SU-DHL-6 (cell line): ENCODE data around the gene MTNR1B.

ENCODE experiments used
- H2AFZ ChIP-seq: fragments of 200-600 bp; sonication (generic); 2 replicates; pipeline ENCODE4 v1.6.1; 2014; ENCODE audit warnings: low read depth, mild to moderate bottlenecking, moderate library complexity, mixed read lengths, antibody characterized with exemption, low read length; ENCODE audit not compliant: severe bottlenecking
- H3F3A ChIP-seq: fragments of 200-600 bp; shearing (Covaris generic); 2 replicates; pipeline ENCODE4 v1.6.0; 2016; ENCODE audit warnings: antibody characterized with exemption, mild to moderate bottlenecking; ENCODE audit not compliant: insufficient read depth
- H3K27ac ChIP-seq: fragments of 200-600 bp; sonication (generic); 2 replicates; pipeline ENCODE4 v1.5.1; 2016; ENCODE audit warnings: low read depth, mild to moderate bottlenecking, low read length, moderate library complexity, mixed read lengths
- H3K27me3 ChIP-seq: fragments of 200-600 bp; sonication (generic), shearing (Covaris generic); 2 replicates; pipeline ENCODE4 v1.6.0; 2014; ENCODE audit warnings: mild to moderate bottlenecking, low read length
- H3K36me3 ChIP-seq: fragments of 200-600 bp; sonication (generic); 2 replicates; pipeline ENCODE4 v1.6.1; 2014; ENCODE audit warnings: mild to moderate bottlenecking, low read length, mixed read lengths
- H3K4me2 ChIP-seq: fragments of 300-600, 200-600 bp; shearing (Covaris generic), sonication (generic); 2 replicates; pipeline ENCODE4 v1.6.0; 2014; ENCODE audit warnings: low read length, low read depth, mild to moderate bottlenecking; ENCODE audit not compliant: poor library complexity, severe bottlenecking
- H3K4me3 ChIP-seq: fragments of 200-600 bp; sonication (generic); 2 replicates; pipeline ENCODE4 v1.5.1; 2014; ENCODE audit warnings: antibody characterized with exemption, low read length, mild to moderate bottlenecking, mixed read lengths; ENCODE audit not compliant: insufficient read depth, poor library complexity, severe bottlenecking
- H3K79me2 ChIP-seq: fragments of 200-600 bp; sonication (generic); 2 replicates; pipeline ENCODE4 v1.6.1; 2014; ENCODE audit warnings: mild to moderate bottlenecking, low read length, moderate library complexity; ENCODE audit not compliant: insufficient read depth
- H3K9ac ChIP-seq: fragments of 200-600 bp; sonication (generic); 2 replicates; pipeline ENCODE4 v1.7.0; 2014; ENCODE audit warnings: mild to moderate bottlenecking, low read length
- H3K9me2 ChIP-seq: fragments of 200-600 bp; sonication (generic); replicated peaks from 2 replicates; pipeline ENCODE4 v1.6.1; 2014; ENCODE audit warnings: low read length; ENCODE audit not compliant: insufficient read depth
- H3K9me3 ChIP-seq: fragments of 200-600 bp; sonication (generic); 2 replicates; pipeline ENCODE4 v1.6.1; 2014; ENCODE audit warnings: low read length, mixed read lengths; ENCODE audit not compliant: insufficient read depth
- H4K20me1 ChIP-seq: fragments of 200-600 bp; sonication (generic); 2 replicates; pipeline ENCODE4 v1.6.1; 2014; ENCODE audit warnings: low read depth, mild to moderate bottlenecking, antibody characterized with exemption, low read length, moderate library complexity, mixed read lengths
- CTCF ChIP-seq: fragments of 200-600 bp; sonication (generic); IDR thresholded peaks from one replicate; pipeline ENCODE4 v1.5.1; 2017; ENCODE audit warnings: antibody characterized with exemption, mild to moderate bottlenecking, low read length, moderate library complexity; ENCODE audit not compliant: insufficient read depth, poor library complexity, severe bottlenecking
- EZH2phosphoT487 ChIP-seq: fragments of 200-600 bp; sonication (generic), shearing (Covaris generic); conservative IDR thresholded peaks from 2 replicates; pipeline ENCODE4 v1.6.1; 2018; ENCODE audit warnings: mild to moderate bottlenecking, antibody characterized with exemption, low read length, moderate library complexity, mixed read lengths

Gene MTNR1B

GRCh38 chr11:93016595-93016994, 47.1 kb downstream of the MTNR1B start:
- Histone ChIP-seq H3K27ac (no peak overlapping the region), H3K4me3 (no peak overlapping the region), H3F3A (no peaks in the 10 kb centered on the region), H3K9ac (no peak overlapping the region), H3K27me3 (no peaks in the 10 kb centered on the region), H3K9me2 (no peaks in the 10 kb centered on the region), H3K79me2 (no peaks in the 10 kb centered on the region), H4K20me1 (no peaks in the 10 kb centered on the region), H3K36me3 (no peaks in the 10 kb centered on the region), H3K4me2 (no peak overlapping the region), H2AFZ (no peak overlapping the region), H3K9me3 (no peaks in the 10 kb centered on the region)
- TF ChIP-seq CTCF (no peak), EZH2phosphoT487 (no peak)

GRCh38 chr11:93017821-93018690, 48.6 kb downstream of the MTNR1B start:
- Histone ChIP-seq H3K9me2 (no peaks in the 10 kb centered on the region), H3K36me3 (no peaks in the 10 kb centered on the region), H4K20me1 (no peaks in the 10 kb centered on the region), H3K4me2 (no peak overlapping the region), H3K9ac (no peak overlapping the region), H3K9me3 (no peaks in the 10 kb centered on the region), H3F3A (no peaks in the 10 kb centered on the region), H3K79me2 (no peaks in the 10 kb centered on the region), H3K4me3 (no peak overlapping the region), H2AFZ (no peak overlapping the region), H3K27me3 (no peaks in the 10 kb centered on the region), H3K27ac (no peak overlapping the region)
- TF ChIP-seq EZH2phosphoT487 (no peak), CTCF (no peak)

GRCh38 chr11:93020248-93021046, 51.0 kb downstream of the MTNR1B start:
- Histone ChIP-seq H3K27me3 (no peaks in the 10 kb centered on the region), H3K79me2 (no peaks in the 10 kb centered on the region), H3K4me2 (no peak overlapping the region), H3K9ac (no peak overlapping the region), H4K20me1 (no peaks in the 10 kb centered on the region), H3K9me3 (no peaks in the 10 kb centered on the region), H2AFZ (no peak overlapping the region), H3K36me3 (no peaks in the 10 kb centered on the region), H3K4me3 (no peak overlapping the region), H3K27ac (no peak overlapping the region), H3K9me2 (no peaks in the 10 kb centered on the region), H3F3A (no peaks in the 10 kb centered on the region)
- TF ChIP-seq CTCF (no peak), EZH2phosphoT487 (no peak)
